ENCODE results near the gene MSANTD2.

The MSANTD2 gene

GRCh38 chr11:124832571-124832970 lies 32.4 kb upstream of the MSANTD2 start:
- no peak for TF ChIP-seq POLR2A (IDR thresholded peaks at IDR 0.05; ENCODE audit: low read length)
- no peak for TF ChIP-seq GATA1 (IDR thresholded peaks at IDR 0.05; ENCODE audit: low read depth, low read length)
- no peak for DNase-seq

DNA sequence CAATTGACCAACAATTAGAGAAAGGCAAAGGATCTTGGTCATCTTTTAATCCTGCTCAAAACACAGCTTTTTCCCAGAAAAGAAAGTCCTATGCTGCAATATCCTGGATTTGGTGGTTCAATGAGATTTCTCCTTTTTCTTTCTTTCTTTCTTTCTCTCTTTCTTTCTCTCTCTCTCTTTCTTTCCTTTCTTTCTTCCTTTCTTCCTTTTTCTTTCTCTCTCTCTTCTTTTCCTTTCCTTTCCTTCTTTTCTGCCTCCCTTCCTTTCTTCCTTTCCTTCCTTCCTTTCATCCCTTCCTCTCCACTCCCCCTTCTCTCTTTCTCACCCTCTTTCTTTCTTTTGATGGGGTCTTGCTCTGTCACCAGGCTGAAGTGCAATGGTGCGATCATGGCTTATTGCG lies 31.7 kb upstream of the MSANTD2 start:
- TF ChIP-seq GATA1 (IDR thresholded peaks at IDR 0.05; ENCODE audit: low read depth, low read length) (no peak), POLR2A (IDR thresholded peaks at IDR 0.05; ENCODE audit: low read length) (no peak)
- DNase-seq: no peak

DNA sequence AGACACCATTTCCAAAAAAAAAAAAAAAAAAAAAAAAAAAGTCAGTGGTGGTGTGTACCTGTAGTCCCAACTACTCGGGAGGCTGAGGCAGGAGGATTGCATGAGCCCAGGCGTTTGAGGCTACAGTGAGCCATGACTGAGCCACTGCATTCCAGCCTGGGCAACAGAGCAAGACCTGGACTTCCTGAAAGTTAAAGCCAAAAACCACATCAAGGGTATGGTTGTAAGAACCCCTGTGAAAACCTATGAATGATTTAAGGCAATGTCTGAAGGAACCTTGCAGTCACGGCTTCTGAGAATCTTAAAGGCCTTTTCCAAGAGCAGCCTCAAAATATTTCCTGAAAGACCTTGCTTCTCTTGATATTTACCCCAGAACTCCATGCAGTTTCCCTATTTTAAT lies 30.5 kb upstream of the MSANTD2 start:
- TF ChIP-seq POLR2A (IDR thresholded peaks at IDR 0.05; ENCODE audit: low read length) (no peak), GATA1 (IDR thresholded peaks at IDR 0.05; ENCODE audit: low read depth, low read length) (no peak)
- no peak for DNase-seq

DNA sequence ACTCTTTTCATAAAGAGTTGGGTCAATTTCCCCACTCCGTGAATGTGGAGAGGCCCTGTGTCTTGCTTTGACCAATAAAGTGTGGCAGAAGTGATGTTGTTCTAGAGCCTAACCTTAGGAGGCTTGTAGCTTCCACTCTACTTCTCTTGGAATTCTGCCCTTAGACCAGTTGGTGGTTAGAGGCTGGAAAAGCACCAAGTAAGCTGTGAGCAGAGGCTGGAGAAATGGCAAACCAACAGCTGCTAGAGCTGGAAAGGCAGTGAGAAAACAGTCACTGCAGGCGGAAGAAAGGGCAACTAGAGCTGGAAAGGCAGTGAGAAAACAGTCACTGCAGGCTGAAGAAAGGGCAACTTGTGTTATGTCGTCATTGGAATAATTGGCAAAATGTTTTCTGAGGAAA lies 29.8 kb upstream of the MSANTD2 start:
- DNase-seq: no peak
- TF ChIP-seq POLR2A (IDR thresholded peaks at IDR 0.05; ENCODE audit: low read length) (no peak), GATA1 (IDR thresholded peaks at IDR 0.05; ENCODE audit: low read depth, low read length) (no peak)

DNA sequence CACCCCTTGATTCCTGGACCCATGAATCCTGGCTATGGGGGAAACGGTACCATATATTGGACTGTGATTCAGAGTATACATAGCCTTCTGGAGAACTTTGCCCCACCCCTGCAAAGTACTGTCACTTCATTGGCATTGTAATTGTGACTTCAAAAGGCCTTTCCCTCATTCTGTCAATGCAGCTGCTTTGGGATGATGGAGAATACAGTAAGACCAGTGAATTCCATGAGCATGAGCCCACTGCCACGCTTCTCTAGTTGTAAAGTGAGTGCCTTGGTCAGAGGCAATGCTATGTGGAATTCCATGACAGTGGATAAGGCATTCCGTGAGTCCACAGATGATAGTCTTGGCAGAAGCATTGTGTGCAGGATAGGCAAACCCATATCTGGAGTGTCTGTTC lies 25.7 kb upstream of the MSANTD2 start:
- no peak for DNase-seq
- no peak for TF ChIP-seq GATA1 (IDR thresholded peaks at IDR 0.05; ENCODE audit: low read depth, low read length)
- no peak for TF ChIP-seq POLR2A (IDR thresholded peaks at IDR 0.05; ENCODE audit: low read length)

GRCh38 chr11:124823512-124824376 lies 23.5 kb upstream of the MSANTD2 start:
- TF ChIP-seq GATA1 (IDR thresholded peaks at IDR 0.05; ENCODE audit: low read depth, low read length) (no peak), POLR2A (IDR thresholded peaks at IDR 0.05; ENCODE audit: low read length) (no peak)
- DNase-seq: no peak

GRCh38 chr11:124821995-124822730 lies 22.0 kb upstream of the MSANTD2 start:
- no peak for TF ChIP-seq POLR2A (IDR thresholded peaks at IDR 0.05; ENCODE audit: low read length)
- no peak for DNase-seq

GRCh38 chr11:124817036-124817435 lies 16.8 kb upstream of the MSANTD2 start:
- TF ChIP-seq POLR2A (IDR thresholded peaks at IDR 0.05; ENCODE audit: low read length) (no peak), GATA1 (IDR thresholded peaks at IDR 0.05; ENCODE audit: low read depth, low read length) (no peak)
- peak; percentile 6 to 11 for DNase-seq

DNA sequence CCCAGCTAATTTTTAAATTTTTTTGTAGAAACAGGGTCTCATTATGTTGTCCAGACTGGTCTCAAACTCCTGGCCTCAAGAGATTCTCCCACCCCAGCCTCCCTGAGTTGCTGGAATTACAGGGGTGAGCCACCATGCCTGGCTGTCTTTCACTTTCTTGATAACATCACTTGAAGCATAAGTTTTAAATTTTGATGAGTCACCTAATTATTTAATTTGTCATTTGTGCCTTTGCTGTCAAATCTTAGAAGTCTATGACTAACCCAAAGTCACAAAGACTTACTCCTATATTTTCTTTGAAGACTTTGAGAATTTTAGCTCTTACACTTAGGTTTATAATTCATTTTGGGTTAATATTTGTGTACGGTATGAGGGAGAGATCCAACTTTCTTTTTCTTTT lies 14.5 kb upstream of the MSANTD2 start:
- no peak for DNase-seq
- TF ChIP-seq POLR2A (IDR thresholded peaks at IDR 0.05; ENCODE audit: low read length) (no peak), GATA1 (IDR thresholded peaks at IDR 0.05; ENCODE audit: low read depth, low read length) (no peak)

DNA sequence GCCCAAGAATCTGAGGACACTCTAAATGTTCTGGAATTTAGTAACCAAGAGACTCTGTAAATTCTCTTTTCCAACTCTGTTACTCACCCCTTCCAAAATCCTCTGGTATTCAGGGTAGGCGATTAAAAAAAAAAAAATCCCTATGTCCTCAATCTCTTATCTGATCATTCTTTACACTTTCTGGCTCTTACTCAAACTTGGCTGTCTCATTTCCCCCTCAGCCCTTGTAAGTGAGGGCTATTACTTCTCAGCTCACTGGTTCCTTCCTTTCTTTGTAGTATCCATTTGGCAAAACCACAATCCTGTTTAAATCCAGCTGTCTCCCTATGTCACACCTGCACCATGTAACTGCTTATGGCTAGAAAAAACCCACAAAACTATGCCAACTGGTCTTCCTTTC lies 12.7 kb upstream of the MSANTD2 start:
- DNase-seq: no peak
- no peak for TF ChIP-seq POLR2A (IDR thresholded peaks at IDR 0.05; ENCODE audit: low read length)
- no peak for TF ChIP-seq GATA1 (IDR thresholded peaks at IDR 0.05; ENCODE audit: low read depth, low read length)

DNA sequence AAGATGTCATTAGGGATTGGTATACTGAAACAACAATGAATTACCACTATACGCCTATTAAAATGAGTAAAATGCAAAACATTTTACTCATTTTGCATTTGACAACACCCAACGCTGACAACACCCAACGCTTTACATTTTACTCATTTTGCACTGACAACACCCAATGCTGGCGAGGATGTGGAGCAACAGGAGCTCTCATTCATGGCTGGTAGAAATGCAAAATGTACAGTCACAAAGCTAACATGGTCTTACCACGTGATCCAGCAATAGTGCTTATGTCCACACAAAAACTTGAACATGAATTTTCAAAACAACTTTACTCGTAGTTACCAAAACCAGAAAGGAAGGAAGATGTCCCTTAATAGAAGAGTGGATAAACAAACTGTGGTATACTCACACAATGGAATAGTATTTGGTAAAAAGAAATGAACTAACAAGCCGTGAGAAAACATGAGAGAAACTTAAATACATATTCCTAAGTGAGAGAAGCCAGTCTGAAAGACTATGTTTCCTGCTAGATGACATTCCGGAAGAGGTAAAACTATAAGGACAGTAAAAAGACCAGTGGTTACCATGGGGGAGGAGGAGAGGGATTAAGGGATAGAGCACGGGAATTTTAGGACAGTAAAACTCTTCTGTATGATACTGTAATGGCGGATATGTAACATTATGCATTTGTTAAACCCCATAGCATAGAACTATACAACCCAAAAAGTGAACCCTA lies 11.4 kb upstream of the MSANTD2 start:
- no peak for DNase-seq

DNA sequence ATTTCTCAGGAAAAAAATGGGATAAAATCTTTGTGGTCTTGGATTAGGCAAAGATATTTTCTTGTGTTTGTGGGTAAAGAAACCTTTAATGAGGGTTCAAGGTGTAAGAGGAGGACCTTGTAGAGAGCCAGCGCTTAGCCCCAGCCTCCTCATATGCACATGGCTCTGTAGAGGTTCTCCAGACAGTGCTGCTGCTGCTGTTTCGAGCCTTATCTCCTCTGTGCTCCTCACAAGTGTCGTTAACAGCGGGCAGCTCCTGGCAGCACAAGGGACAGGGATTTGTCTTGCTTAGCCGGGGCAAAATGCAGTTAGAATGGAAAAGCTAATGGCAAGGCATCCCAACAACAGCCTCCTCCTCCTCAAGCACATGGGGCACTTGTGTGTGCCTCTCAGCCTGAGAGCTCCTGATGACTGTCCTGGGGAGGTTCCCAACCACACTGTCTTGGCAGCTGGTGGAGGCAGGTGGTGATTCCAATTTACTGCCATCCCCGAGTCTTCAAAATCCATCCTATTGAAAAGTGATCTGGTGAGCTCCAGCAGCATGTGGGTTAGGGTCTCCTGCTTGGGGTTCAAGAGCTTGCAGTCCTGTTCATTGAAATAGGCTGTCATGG lies 7.6 kb upstream of the MSANTD2 start:
- no peak for TF ChIP-seq POLR2A (IDR thresholded peaks at IDR 0.05; ENCODE audit: low read length)
- no peak for TF ChIP-seq GATA1 (IDR thresholded peaks at IDR 0.05; ENCODE audit: low read depth, low read length)
- DNase-seq: no peak

More for the DNA sequence above, 11.4 kb upstream of the MSANTD2 start:
- no peak for TF ChIP-seq POLR2A (IDR thresholded peaks at IDR 0.05; ENCODE audit: low read length)
- TF ChIP-seq GATA1 (IDR thresholded peaks at IDR 0.05; ENCODE audit: low read depth, low read length): no peak

DNA sequence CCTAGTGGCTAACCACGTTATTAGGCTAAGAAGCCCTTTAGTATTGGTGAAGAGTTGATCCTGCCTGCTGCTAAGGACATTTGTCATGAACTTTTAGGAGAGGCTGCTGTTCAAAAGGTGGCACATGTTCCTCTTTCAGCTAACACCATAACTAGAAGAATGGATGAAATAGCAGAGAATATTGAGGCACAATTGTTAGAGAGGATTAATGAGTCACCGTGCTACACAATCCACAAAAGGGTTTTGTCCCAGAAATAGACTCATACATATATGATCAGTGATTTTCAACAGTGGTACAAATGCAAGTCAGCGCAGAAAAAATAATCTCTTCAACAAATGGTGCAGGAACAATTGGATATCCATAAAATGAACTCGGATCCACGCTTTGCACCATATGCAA lies 7.0 kb upstream of the MSANTD2 start:
- no peak for TF ChIP-seq POLR2A (IDR thresholded peaks at IDR 0.05; ENCODE audit: low read length)
- no peak for DNase-seq

GRCh38 chr11:124804884-124805283 lies 4.7 kb upstream of the MSANTD2 start:
- peak; percentile 18 to 60 for DNase-seq
- TF ChIP-seq GATA1 (IDR thresholded peaks at IDR 0.05; ENCODE audit: low read depth, low read length): no peak
- TF ChIP-seq POLR2A (IDR thresholded peaks at IDR 0.05; ENCODE audit: low read length): no peak

Data from erythroblast (primary cell).